ENCODE data around the gene LSP1.

DNA sequence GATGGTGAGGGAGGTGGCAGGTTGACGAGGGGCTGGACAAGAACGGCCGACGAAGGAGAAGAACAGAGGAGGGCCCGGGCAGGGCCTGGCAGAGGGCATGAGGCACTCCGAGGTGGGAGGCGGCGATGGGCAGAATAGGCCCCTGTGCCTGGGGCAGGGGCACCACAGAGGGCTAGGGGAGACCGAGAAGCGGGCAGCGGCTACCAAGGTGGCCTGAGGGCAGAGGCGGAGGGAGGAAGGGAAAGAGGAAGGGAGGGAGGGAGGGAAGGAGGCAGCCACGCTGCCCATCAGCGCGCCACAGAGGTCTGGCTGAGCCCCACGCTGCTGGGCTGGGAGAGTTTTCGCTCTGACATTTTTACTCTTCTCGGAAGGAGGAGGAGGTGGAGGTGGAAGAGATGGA lies 11.3 kb downstream of the LSP1 start:
- TF ChIP-seq, protein P1, sequence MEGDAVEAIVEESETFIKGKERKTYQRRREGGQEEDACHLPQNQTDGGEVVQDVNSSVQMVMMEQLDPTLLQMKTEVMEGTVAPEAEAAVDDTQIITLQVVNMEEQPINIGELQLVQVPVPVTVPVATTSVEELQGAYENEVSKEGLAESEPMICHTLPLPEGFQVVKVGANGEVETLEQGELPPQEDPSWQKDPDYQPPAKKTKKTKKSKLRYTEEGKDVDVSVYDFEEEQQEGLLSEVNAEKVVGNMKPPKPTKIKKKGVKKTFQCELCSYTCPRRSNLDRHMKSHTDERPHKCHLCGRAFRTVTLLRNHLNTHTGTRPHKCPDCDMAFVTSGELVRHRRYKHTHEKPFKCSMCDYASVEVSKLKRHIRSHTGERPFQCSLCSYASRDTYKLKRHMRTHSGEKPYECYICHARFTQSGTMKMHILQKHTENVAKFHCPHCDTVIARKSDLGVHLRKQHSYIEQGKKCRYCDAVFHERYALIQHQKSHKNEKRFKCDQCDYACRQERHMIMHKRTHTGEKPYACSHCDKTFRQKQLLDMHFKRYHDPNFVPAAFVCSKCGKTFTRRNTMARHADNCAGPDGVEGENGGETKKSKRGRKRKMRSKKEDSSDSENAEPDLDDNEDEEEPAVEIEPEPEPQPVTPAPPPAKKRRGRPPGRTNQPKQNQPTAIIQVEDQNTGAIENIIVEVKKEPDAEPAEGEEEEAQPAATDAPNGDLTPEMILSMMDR (IDR thresholded peaks at IDR 0.05; ENCODE audit: low read length), result no peak
- TF ChIP-seq EZH2 (optimal IDR thresholded peaks at IDR 0.05; ENCODE audit: low read depth, low read length) (no peak), EZH2phosphoT487 (IDR thresholded peaks at IDR 0.05; ENCODE audit: low read length) (no peak)

Measured in MM.1S (cell line).